ENCODE results near the gene RABL2B.
"Not testable (repeated sequence)": the region's sequence is repeated elsewhere in the genome, so short reads cannot be mapped to it uniquely, and the experiment has no call there.

- TF ChIP-seq CTCF, POLR2A (IDR thresholded peaks at IDR 0.05): not testable (repeated sequence)
Measured at GRCh38 chr22:50748630-50749029, 34.8 kb downstream of the RABL2B start.

Measured in transverse colon (tissue), 3 donors.